Thyroid gland (tissue), 4 donors: ENCODE measurements around the gene DDX59. TPM values are rescaled to one million over a fixed set of nuclear protein-coding genes. Genes with fewer than 3 reads are reported as not detected.

Source experiments
- DNase-seq, 2 donors: peaks; one replicate each; pipeline ENCODE4 v3.0.0-alpha.2; 2019
- H3K27ac ChIP-seq, 3 donors: fragments of 200-600 bp; sonication (generic); 1 replicate in 2 of 3; 2 replicates in 1 of 3; pipeline ENCODE4 v1.5.1; 2016 to 2019; ENCODE audit warnings: mild to moderate bottlenecking in 1 of 3, moderate library complexity in 1 of 3
- H3K27me3 ChIP-seq: fragments of 200-600 bp; sonication (generic); one replicate; pipeline ENCODE4 v1.5.1; 2019
- H3K36me3 ChIP-seq, 2 donors: fragments of 200-600 bp; sonication (generic); one replicate each; pipeline ENCODE4 v1.5.1; 2016 to 2019
- H3K4me1 ChIP-seq, 2 donors: fragments of 200-600 bp; sonication (generic); one replicate each; pipeline ENCODE4 v1.5.1; 2017 to 2019
- H3K4me3 ChIP-seq, 3 donors: fragments of 200-600 bp; sonication (generic); replicated peaks in 1 of 3; 1 replicate in 2 of 3; 2 replicates in 1 of 3; pipeline ENCODE4 v1.5.1; 2016; ENCODE audit warnings: mild to moderate bottlenecking in 1 of 3
- H3K9me3 ChIP-seq: fragments of 200-600 bp; sonication (generic); one replicate; pipeline ENCODE4 v1.5.1; 2017
- CTCF ChIP-seq, 6 experiments: fragments of 200-600 bp in 3 of 6; fragments of 450-650 bp in 3 of 6; sonication (generic) in 3 of 6; IDR thresholded peaks; one replicate each; pipeline ENCODE4 v1.5.1; 2016 to 2019; ENCODE audit warnings: antibody characterized with exemption in 6 of 6, mild to moderate bottlenecking in 2 of 6, inconsistent platforms in 1 of 6, moderate library complexity in 1 of 6
- POLR2A ChIP-seq, 2 donors: fragments of 450-650 bp; IDR thresholded peaks; one replicate each; pipeline ENCODE4 v1.6.1; 2017; ENCODE audit warnings: antibody characterized with exemption in 2 of 2, mild to moderate bottlenecking in 2 of 2, moderate library complexity in 1 of 2
- WGBS, 2 donors: methylation state at CpG; one replicate each; pipeline ENCODE4 v1.1.5; 2017; 5-methylcytosine and 5-hydroxymethylcytosine counted together
- intact Hi-C: fragments of 100-400 bp; cut with DNase I; formaldehyde crosslinking; loops from one replicate; pipeline ENCODE4 v1.15.1; 2023
- total RNA-seq, 4 donors: library from RNA; depleted of rRNA; stranded (reverse); fragments of >200 nt; gene quantifications; one replicate each; pipeline ENCODE4 v1.2.3, GENCODE V29; 2016

DDX59 gene
- total RNA-seq, 4 donors from 2014 or later: 18.3 to 33.2 (median 28.7) TPM

GRCh38 chr1:200673952-200674823, 4.5 kb upstream of the DDX59 start:
- TF ChIP-seq POLR2A (IDR thresholded peaks at IDR 0.05) (no peak), CTCF (IDR thresholded peaks at IDR 0.05) (no peak)
- H3K27ac ChIP-seq: no peak overlapping the region
- no peak for DNase-seq
- H3K27me3 ChIP-seq: no peaks in the 10 kb centered on the region
- no peaks in the 10 kb centered on the region for H3K9me3 ChIP-seq
- peaks cover 0 to 6% of the 10 kb centered on the region in 2 donors for H3K4me1 ChIP-seq
- WGBS, 2 donors: 88 to 93% methylated on average over 4 of the region's 4 CpGs
- intact Hi-C loops: loop anchor here (5.0 kb wide), 1 partner anchor 63 kb away; the partner anchor contains the start of gene CAMSAP2
- H3K36me3 ChIP-seq: no peaks in the 10 kb centered on the region
- H3K4me3 ChIP-seq: no peak overlapping the region

GRCh38 chr1:200671235-200671786, 1.6 kb upstream of the DDX59 start:
- 95 to 96% methylated on average over 5 of the region's 5 CpGs for WGBS, 2 donors
- intact Hi-C loops: loop anchor here (5.0 kb wide), 1 partner anchor 66 kb away; the partner anchor contains the start of gene CAMSAP2
- no peak overlapping the region for H3K4me3 ChIP-seq

DNA sequence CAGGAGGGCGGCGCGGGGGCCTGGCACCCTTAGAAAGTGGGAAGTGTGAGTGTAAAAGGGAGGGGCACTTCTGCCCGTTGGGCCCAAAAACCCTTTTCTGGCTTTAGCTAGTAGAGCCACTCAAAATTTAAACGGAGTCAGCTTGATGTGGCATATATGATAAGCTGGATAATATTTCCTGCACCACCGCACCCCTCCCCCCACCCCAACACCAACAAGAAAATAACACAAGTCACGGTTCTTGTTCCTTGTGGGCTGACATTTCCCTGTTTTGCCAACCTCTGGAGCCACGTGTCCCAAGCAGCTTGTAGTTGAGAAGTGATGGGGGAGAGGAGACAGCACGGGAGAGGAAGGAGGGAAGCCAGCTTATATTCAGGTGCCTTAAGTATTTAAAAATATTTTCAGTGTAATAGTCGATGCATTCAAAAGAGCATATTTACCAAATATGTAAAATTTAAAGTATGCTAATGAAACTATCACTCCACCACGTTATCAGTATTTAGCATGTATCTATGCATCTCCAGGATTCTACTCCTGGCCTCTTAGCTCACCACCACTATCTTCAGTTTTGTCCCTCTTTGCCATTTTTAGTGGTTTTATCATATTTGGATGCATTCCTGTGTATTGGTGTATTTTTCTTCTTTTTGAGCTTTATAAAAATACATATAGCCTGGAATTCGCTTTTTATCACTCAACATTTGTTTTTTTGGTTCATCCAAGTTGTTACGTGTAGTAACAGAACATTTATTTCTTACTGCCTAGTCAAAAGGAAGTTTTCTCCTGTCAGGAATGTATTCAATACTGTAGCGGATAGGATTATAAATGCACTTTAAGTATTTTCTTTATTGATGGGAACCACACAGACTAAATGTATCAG, 773 bp upstream of the DDX59 start:
- TF ChIP-seq POLR2A (IDR thresholded peaks at IDR 0.05) (no peak), CTCF (IDR thresholded peaks at IDR 0.05) (no peak)
- Histone ChIP-seq H3K36me3 (no peaks in the 10 kb centered on the region), H3K9me3 (no peaks in the 10 kb centered on the region), H3K4me1 (peaks cover 0 to 13% of the 10 kb centered on the region in 2 donors), H3K4me3 (peak overlapping the region in 2 of 3 donors; percentile 45 to 72), H3K27me3 (no peaks in the 10 kb centered on the region), H3K27ac (peak overlapping the region; percentile 98 to 100 (median 99))
- intact Hi-C loops: loop anchor here (5.0 kb wide), 1 partner anchor 67 kb away; the partner anchor contains the start of gene CAMSAP2
- 20 to 22% methylated on average over 14 of the region's 14 CpGs for WGBS, 2 donors
- peak; percentile 51 to 62 for DNase-seq

More at GRCh38 chr1:200671235-200671786, 1.6 kb upstream of the DDX59 start:
- Histone ChIP-seq H3K4me1 (peaks cover 0 to 13% of the 10 kb centered on the region in 2 donors), H3K27me3 (no peaks in the 10 kb centered on the region), H3K27ac (no peak overlapping the region), H3K9me3 (no peaks in the 10 kb centered on the region), H3K36me3 (no peaks in the 10 kb centered on the region)
- no peak for TF ChIP-seq POLR2A (IDR thresholded peaks at IDR 0.05)
- no peak for TF ChIP-seq CTCF (IDR thresholded peaks at IDR 0.05)
- DNase-seq: no peak

GRCh38 chr1:200668514-200669313, 993 bp downstream of the DDX59 start:
- intact Hi-C loops: no loop called here
- Histone ChIP-seq H3K36me3 (peaks cover 0 to 4% of the 10 kb centered on the region in 2 donors), H3K4me1 (peaks cover 0 to 13% of the 10 kb centered on the region in 2 donors), H3K27ac (peak overlapping the region; percentile 98 to 100 (median 99)), H3K27me3 (no peaks in the 10 kb centered on the region), H3K4me3 (peak overlapping the region in 2 of 3 donors; percentile 54 to 72), H3K9me3 (no peaks in the 10 kb centered on the region)
- no peak for TF ChIP-seq CTCF (IDR thresholded peaks at IDR 0.05)
- no peak for TF ChIP-seq POLR2A (IDR thresholded peaks at IDR 0.05)
- 31 to 33% methylated on average over 7 of the region's 7 CpGs for WGBS, 2 donors
- DNase-seq: no peak
